Measurements from ENCODE around the gene NPAS2.

NPAS2 gene

DNA sequence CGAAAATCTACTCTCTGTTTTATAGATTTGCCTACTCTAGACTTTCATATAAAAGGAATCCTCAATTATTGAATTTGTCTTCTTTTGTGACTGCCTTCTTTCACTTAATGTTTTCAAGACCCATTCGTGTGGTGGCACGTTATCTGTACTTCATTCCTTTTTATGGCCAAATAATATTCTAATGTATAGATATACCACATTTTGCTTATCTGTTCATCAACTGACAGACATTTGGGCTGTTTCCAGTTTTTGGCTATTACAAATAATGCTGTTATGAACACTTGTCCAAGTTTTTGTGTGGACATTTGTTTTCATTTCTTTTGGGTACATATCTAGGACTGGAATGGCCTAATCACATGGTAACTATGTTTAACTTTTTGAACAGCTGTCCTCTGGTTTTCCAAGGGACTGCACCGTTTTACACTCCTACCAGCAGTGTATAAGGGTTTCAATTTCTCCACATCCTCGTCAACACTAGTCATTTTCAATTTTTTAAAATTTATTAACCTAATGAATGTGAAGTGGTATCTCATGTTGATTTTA, 9.3 kb upstream of the NPAS2 start:
- H3K4me3 ChIP-seq (ENCODE audit: low read length, poor library complexity, severe bottlenecking) = no peak overlapping the region
- H3K9me2 ChIP-seq (replicated peaks; ENCODE audit: low read depth, low read length) = no peaks in the 10 kb centered on the region
- H3K4me1 ChIP-seq (ENCODE audit: insufficient read depth, low read length, poor library complexity, severe bottlenecking) = no peaks in the 10 kb centered on the region
- H3K36me3 ChIP-seq (ENCODE audit: insufficient read depth, low read length) = no peaks in the 10 kb centered on the region
- no peaks in the 10 kb centered on the region for H3F3A ChIP-seq (ENCODE audit: low read depth)
- no peak overlapping the region for H2AFZ ChIP-seq (ENCODE audit: low read length)
- no peaks in the 10 kb centered on the region for H3K27me3 ChIP-seq (ENCODE audit: insufficient read depth, low read length, poor library complexity, severe bottlenecking)
- no peaks in the 10 kb centered on the region for H3K9me3 ChIP-seq (ENCODE audit: insufficient read depth, low read depth, low read length)
- no peaks in the 10 kb centered on the region for H3K79me2 ChIP-seq (ENCODE audit: insufficient read depth, low read length)
- H3K4me2 ChIP-seq (ENCODE audit: low read depth, low read length, poor library complexity, severe bottlenecking) = no peak overlapping the region
- no peak overlapping the region for H3K9ac ChIP-seq (ENCODE audit: low read depth, low read length, poor library complexity, severe bottlenecking)
- no peaks in the 10 kb centered on the region for H4K20me1 ChIP-seq (ENCODE audit: insufficient read depth, low read length, poor library complexity, severe bottlenecking)
- no peak for TF ChIP-seq EZH2phosphoT487 (IDR thresholded peaks at IDR 0.05; ENCODE audit: borderline replicate concordance)
- TF ChIP-seq, protein P1, sequence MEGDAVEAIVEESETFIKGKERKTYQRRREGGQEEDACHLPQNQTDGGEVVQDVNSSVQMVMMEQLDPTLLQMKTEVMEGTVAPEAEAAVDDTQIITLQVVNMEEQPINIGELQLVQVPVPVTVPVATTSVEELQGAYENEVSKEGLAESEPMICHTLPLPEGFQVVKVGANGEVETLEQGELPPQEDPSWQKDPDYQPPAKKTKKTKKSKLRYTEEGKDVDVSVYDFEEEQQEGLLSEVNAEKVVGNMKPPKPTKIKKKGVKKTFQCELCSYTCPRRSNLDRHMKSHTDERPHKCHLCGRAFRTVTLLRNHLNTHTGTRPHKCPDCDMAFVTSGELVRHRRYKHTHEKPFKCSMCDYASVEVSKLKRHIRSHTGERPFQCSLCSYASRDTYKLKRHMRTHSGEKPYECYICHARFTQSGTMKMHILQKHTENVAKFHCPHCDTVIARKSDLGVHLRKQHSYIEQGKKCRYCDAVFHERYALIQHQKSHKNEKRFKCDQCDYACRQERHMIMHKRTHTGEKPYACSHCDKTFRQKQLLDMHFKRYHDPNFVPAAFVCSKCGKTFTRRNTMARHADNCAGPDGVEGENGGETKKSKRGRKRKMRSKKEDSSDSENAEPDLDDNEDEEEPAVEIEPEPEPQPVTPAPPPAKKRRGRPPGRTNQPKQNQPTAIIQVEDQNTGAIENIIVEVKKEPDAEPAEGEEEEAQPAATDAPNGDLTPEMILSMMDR (conservative IDR thresholded peaks at IDR 0.05; ENCODE audit: low read length) = no peak

DNA sequence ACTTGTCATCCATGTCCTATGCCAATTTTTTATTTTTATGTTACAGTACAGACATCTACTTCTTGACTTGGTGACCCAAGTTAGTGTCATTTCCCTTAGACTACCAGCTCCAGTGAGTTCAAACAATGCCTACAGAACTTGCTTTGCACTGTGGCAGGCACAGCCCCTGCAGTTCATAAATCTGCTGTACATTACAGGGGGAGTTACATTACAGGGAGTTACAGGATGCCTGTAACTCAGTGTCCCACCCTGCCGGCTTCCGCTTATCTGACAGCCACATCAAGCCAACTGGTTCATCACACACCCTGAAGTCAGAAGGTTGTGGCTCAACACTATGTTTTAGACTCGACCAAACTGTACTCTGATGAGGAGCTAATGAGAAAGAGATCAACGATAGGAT, 7.8 kb upstream of the NPAS2 start:
- no peaks in the 10 kb centered on the region for H4K20me1 ChIP-seq (ENCODE audit: insufficient read depth, low read length, poor library complexity, severe bottlenecking)
- no peak for TF ChIP-seq EZH2phosphoT487 (IDR thresholded peaks at IDR 0.05; ENCODE audit: borderline replicate concordance)
- TF ChIP-seq, protein P1 (conservative IDR thresholded peaks at IDR 0.05; ENCODE audit: low read length) = no peak
- H3K9ac ChIP-seq (ENCODE audit: low read depth, low read length, poor library complexity, severe bottlenecking) = no peak overlapping the region
- H3K4me2 ChIP-seq (ENCODE audit: low read depth, low read length, poor library complexity, severe bottlenecking) = no peak overlapping the region
- no peaks in the 10 kb centered on the region for H3K9me2 ChIP-seq (replicated peaks; ENCODE audit: low read depth, low read length)
- no peaks in the 10 kb centered on the region for H3K4me1 ChIP-seq (ENCODE audit: insufficient read depth, low read length, poor library complexity, severe bottlenecking)
- no peaks in the 10 kb centered on the region for H3F3A ChIP-seq (ENCODE audit: low read depth)
- H3K36me3 ChIP-seq (ENCODE audit: insufficient read depth, low read length) = no peaks in the 10 kb centered on the region
- H3K9me3 ChIP-seq (ENCODE audit: insufficient read depth, low read depth, low read length) = no peaks in the 10 kb centered on the region
- no peaks in the 10 kb centered on the region for H3K27me3 ChIP-seq (ENCODE audit: insufficient read depth, low read length, poor library complexity, severe bottlenecking)
- H2AFZ ChIP-seq (ENCODE audit: low read length) = no peak overlapping the region
- H3K79me2 ChIP-seq (ENCODE audit: insufficient read depth, low read length) = no peaks in the 10 kb centered on the region
- no peak overlapping the region for H3K4me3 ChIP-seq (ENCODE audit: low read length, poor library complexity, severe bottlenecking)

DNA sequence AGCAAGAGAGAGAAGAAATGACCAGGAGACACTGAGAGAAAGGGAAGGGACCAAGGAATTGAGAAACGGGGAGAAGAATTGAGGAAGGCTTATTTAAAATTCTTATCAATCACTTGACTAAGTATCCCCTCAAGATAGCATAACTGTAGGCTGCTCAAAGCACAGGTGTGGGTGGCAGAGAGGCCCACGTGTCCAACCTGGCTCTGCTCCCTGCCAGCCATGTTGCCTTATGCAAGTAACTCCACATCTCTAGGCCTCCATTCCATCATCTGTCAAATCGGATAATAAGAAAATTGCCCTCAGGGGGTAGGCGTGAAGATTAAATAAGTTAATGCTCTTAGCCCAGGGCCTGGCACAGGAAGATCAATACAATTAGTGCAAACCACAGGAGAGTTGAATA, 7.4 kb upstream of the NPAS2 start:
- no peak overlapping the region for H3K9ac ChIP-seq (ENCODE audit: low read depth, low read length, poor library complexity, severe bottlenecking)
- no peaks in the 10 kb centered on the region for H3K79me2 ChIP-seq (ENCODE audit: insufficient read depth, low read length)
- H2AFZ ChIP-seq (ENCODE audit: low read length) = no peak overlapping the region
- no peaks in the 10 kb centered on the region for H3F3A ChIP-seq (ENCODE audit: low read depth)
- no peak overlapping the region for H3K4me2 ChIP-seq (ENCODE audit: low read depth, low read length, poor library complexity, severe bottlenecking)
- no peaks in the 10 kb centered on the region for H4K20me1 ChIP-seq (ENCODE audit: insufficient read depth, low read length, poor library complexity, severe bottlenecking)
- no peaks in the 10 kb centered on the region for H3K9me2 ChIP-seq (replicated peaks; ENCODE audit: low read depth, low read length)
- no peaks in the 10 kb centered on the region for H3K27me3 ChIP-seq (ENCODE audit: insufficient read depth, low read length, poor library complexity, severe bottlenecking)
- no peaks in the 10 kb centered on the region for H3K36me3 ChIP-seq (ENCODE audit: insufficient read depth, low read length)
- no peaks in the 10 kb centered on the region for H3K4me1 ChIP-seq (ENCODE audit: insufficient read depth, low read length, poor library complexity, severe bottlenecking)
- TF ChIP-seq, protein P1 (conservative IDR thresholded peaks at IDR 0.05; ENCODE audit: low read length) = no peak
- no peak for TF ChIP-seq EZH2phosphoT487 (IDR thresholded peaks at IDR 0.05; ENCODE audit: borderline replicate concordance)
- no peaks in the 10 kb centered on the region for H3K9me3 ChIP-seq (ENCODE audit: insufficient read depth, low read depth, low read length)
- no peak overlapping the region for H3K4me3 ChIP-seq (ENCODE audit: low read length, poor library complexity, severe bottlenecking)

All from Loucy (cell line).